ENCODE measurements around the gene ITSN2.

The ITSN2 gene

GRCh38 chr2:24332791-24333540 lies 27.4 kb downstream of the ITSN2 start:
- no peak for DNase-seq

DNA sequence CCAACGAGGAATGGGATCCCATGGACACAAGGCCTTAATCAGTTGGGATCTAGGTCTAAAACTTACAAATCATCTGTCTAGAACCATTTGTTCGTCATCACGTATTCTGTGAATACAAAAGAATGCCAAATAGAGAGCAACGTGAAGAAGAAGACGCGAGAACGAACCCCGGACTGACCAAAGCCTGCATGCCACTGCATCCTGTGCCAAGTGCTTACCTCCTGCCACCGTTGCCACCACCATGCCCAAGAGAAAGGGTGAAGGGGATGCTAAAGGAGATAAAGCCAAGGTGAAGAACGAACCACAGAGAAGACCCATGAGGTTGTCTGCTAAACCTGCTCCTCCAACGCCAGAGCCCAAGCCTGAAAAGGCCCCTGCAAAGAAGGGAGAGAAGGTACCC lies 30.2 kb downstream of the ITSN2 start:
- no peak for DNase-seq

- no peak for DNase-seq
Measured at GRCh38 chr2:24329700-24330099, 30.6 kb downstream of the ITSN2 start.

GRCh38 chr2:24328010-24328409 lies 32.3 kb downstream of the ITSN2 start:
- DNase-seq, result no peak

- no peak for DNase-seq
Measured at GRCh38 chr2:24317491-24317920, 42.8 kb downstream of the ITSN2 start.

DNA sequence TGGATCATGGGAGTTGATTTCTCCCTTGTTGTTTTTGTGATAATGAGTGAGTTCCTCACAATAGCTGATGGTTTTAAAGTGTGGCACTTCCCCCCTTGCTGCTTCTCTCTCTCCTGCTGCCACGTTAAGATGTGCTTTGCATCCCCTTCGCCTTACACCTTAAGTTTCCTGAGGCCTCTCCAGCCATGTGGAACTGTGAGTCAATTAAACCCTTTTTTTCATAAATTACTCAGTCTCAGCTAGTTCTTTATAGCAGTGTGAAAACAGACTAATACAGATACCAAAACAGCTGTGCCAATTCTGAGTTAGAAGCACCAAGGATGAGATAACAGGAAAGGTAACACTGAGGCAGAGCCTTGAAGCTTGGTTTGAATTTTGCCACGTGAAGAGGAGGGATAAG lies 44.7 kb downstream of the ITSN2 start:
- DNase-seq, result no peak

DNA sequence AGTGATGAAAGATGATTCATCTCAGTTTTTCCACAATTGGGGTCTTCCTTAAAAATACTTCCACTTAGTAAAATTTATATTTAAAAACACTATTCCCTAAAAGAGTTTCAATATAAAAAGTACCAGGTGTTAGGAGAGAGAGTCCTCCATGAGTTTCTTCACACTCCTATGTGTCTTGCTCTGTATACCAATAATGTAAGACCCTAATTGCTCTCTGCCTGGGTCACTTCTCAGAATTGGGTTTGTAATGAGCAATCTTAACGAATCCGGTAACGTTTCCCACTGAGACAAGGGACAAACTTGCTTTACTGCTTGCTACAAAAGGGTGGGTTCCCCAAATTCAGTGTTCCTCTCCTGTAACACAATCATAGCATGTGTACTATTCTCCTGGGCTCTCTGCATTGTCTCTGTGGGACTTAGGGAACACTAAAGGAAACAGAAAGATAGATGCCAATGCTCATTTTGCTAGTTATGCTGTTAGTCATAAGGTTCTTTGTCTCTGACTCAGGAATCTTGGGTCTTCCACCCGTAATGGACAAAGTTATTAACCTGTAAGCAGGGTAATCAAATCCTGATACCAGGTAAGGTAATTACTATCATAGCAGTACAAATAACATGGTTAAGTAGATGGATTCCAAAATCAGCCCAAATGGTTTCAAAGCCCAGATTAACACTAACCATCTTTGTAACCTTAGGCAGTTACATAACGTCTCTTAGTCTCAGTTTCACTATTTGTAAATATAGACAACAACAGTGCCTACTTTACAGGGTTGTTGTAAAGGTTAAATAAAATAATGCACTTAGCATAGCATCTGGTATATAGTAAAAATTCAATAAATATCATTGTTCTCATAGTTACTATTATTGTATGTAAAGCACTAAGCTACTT lies 46.3 kb downstream of the ITSN2 start:
- DNase-seq, result peak; percentile 43

DNA sequence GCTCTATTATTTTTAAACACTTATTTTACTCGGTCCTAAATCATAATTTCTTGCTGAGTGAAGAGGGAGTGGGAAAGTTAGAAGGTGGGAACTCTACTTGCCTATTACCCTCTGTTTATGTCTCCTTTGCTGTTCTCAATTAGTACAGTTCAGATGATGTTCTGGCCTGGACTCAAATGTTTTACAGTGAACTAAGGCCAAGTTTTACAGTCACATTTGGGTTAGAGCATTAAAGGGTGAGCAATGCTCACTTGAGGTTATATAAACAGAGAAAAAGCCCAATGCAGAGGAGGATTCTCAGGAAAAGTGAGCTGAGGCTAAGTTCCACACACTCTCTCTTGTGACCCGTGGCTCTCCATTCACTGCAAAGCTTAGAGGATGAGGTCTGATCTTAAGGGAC lies 52.4 kb downstream of the ITSN2 start:
- no peak for DNase-seq

- no peak for DNase-seq
Measured at GRCh38 chr2:24304631-24305030, 55.7 kb downstream of the ITSN2 start.

DNA sequence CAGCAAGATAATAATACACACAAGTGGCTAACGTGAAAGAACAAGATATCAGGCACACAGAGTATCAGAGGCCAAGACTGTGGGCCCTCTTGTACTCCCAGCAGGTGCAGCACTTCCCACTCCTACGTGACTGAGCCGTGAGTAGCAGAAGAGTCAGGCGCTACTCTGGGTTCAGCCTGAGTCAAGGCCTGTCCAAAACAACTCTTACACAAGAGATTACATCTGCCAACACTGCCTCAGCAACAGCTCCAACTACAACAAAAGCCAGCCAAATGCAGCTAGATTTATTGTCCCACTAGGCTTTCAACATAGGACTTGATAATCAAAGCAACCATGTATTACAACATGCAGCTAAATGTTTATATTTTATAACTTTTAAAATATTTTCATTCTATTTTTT lies 56.2 kb downstream of the ITSN2 start:
- no peak for DNase-seq

- DNase-seq, result no peak
Measured at GRCh38 chr2:24301599-24301998, 58.7 kb downstream of the ITSN2 start.

- no peak for DNase-seq
Measured at GRCh38 chr2:24297663-24298062, 62.7 kb downstream of the ITSN2 start.

DNA sequence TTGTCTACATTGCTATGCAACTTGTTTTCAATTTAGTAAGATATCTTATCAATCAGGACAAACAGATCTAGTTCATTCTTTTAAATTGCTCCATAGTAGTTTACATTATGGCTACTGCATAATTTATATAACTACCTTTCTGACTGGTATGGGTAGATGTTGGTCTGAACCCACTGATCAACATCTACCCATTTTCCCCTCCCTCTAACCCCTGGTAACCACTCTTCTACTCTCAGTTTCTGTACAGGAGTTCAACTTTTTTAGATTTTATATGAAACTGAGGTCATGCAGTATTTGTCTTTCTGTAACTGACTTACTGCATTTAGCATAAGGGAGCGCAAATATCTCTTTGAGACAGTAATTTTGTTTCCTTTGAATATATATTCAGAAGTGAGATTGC lies 73.2 kb downstream of the ITSN2 start:
- DNase-seq, result no peak

DNA sequence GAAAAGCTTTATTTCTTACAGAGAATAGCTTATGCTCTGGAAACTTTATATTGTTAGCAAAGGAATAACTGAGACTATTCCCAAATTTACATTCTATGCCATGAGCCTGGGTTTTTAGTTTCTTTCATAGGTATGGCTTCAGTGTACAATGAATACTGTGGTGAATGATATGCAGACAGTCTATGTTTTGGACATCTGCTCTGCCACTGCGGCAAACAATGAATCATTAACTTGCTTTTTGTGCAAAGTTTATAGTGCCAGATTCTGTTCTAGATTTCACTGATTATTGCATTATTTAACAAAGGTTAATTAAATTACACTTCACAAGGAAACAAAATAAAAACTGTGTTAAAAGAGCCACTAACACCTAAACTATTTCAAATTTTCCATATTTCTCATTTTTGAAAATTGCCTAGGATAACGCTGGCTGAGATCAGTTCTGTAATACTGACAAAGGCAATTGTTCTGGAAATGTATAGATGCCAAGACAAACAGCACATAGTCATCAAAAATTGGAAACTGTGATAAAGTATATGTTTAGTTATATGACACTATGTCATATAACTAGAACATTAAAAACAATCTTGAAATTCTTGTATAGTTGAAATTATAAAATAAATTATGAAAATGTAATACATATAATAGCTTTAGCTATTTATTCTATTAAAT lies 74.7 kb downstream of the ITSN2 start:
- no peak for DNase-seq

GRCh38 chr2:24280645-24281044 lies 79.7 kb downstream of the ITSN2 start:
- DNase-seq, result no peak

- DNase-seq, result no peak
Measured at GRCh38 chr2:24280161-24280560, 80.2 kb downstream of the ITSN2 start.

GRCh38 chr2:24276349-24276899 lies 83.9 kb downstream of the ITSN2 start:
- no peak for DNase-seq

GRCh38 chr2:24274809-24275208 lies 85.5 kb downstream of the ITSN2 start:
- DNase-seq, result no peak

DNA sequence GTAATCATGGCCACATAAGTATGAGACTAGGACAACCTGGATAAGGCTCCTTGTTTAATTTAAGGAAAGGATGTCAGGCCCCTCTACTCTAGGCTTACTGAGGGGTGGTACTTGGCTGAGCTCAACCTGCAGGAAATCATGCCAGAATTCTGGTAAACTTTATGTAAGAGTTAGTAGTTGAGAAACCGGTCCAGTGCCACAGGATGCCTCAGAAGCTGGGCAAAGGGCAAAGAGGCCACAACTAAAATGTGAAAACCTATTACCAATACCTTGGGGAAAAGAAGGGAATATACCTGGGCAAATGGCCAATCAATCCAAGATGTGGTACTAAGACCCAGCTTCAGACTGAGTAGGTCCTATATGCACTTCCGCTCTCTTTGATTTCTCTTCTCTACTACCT lies 86.7 kb downstream of the ITSN2 start:
- DNase-seq, result no peak

GRCh38 chr2:24272907-24273306 lies 87.4 kb downstream of the ITSN2 start:
- DNase-seq, result no peak

DNA sequence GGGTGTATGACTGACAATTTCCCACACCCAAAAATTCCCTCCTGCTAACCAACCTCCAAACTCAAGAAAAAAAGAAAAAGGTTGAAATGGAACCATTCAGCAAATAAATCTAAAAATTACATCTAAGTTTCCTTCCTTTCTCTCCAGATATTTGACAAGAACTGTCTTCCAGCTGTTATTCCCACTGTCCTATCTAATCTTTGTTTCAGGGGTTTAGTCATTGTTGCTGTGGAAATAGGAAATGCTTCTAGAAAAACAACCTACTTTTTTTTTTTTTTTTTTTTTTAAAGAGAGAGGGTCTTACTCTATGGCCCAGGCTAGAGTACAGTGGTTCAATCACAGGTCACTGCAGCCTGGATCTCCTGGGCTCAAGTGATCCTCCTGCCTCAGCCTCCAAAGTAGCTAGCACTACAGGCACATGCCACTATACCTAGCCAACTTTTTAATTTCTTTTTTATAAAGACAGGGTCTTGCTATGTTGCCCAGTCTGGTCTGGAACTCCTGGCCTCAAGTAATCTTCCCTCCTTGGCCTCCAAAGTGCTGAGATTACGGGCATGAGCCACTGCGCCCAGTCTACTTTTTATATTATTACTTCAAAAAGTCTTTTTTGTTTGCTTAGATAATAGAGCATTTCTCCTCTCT lies 88.1 kb downstream of the ITSN2 start:
- no peak for DNase-seq

- DNase-seq, result peak; percentile 45
Measured at GRCh38 chr2:24269265-24269664, 91.1 kb downstream of the ITSN2 start.

DNA sequence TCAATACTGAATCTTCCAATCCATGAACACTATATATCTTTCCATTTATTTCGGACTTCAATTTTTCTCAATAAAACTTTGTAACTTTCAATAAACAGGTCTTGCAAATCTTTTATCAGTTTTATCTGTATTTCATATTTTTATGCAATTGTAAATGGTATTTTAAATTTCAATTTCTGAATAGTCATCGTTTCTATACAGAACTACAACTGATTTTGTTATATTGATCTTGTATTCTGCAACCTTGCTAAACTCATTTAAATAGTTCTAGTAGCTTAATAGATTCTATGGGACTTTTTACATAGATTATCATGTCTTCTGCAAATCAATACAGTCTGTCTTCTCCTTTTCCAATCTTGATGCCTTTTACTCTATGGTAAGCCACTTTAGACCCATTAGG lies 95.1 kb downstream of the ITSN2 start:
- DNase-seq, result no peak

Measured in EL (cell line).